GM21526 (cell line): ENCODE measurements around the gene L3HYPDH.
A peak's percentile ranks its signal among the peaks of the same experiment; 100 is the strongest.

Experiments used
- ATAC-seq: cut with Tn5 transposase; IDR thresholded peaks from one replicate; pipeline ENCODE4 v1.9.1; 2021; ENCODE audit warnings: moderate library complexity; ENCODE audit not compliant: unreplicated experiment, low FRiP score

L3HYPDH gene

DNA sequence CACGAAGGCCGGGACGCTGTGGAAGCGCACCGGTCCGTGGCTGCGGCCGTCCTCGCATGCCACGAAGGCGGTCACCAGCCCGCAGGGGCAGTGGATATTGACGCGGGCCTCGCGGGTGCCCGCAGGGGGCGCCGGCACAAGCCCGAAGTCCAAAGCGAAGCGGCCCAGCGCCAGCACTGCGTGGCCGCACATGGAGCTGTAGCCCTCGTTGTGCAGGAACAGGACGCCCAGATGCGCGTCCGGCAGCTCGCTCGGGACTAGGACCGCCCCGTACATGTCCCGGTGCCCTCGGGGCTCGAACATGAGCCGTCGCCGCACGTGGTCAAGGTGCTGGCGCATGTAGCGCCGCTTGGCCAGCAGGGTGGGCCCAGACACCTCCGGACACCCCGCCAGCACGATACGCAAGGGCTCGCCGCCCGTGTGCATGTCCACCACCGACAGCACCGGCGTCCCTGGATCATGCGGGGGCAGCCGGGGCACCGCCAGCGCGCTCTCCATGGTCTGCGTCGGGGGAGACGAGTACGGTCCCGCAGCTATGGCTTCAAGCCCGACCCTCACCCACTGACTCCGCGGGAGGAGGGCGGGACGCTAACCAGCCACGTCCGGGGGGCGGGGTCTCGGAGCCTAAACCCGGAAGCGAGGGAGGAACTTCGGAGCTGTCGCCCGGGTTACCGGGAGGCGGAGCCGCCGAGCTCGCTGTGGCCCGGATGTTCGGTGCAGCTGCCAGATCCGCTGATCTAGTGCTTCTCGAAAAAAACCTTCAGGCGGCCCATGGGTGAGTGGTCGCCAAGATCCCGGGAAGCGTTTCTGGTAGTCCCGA, at the start of gene L3HYPDH, which contains the start of gene JKAMP:
TSS of gene L3HYPDH (minus strand) at position 590 of the 820 bp plus-strand sequence. CDS start at position 498, 92 bp downstream.
TSS of gene JKAMP (plus strand) at position 699 of the 820 bp plus-strand sequence. CDS start at position 772, 73 bp downstream.
- ATAC-seq: peak; percentile 86

DNA sequence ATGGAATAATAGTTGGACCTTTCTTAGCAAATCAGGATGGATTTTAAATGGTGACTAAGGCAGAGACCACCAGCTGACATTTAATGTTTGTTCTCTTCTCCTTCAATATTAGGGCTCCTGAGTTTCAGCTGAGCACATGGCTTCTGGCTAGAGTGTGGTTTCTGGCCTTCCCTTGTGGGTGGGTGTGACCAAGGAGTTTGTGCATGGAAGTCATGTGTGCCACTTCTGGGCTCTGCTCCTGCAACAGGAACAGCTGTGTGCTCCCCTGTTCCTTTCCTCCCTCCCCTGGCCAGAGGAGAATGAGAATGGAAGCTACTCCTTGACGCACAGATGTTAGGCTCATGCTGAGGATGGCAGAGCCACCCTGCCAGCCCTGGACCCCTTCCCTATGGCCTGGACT, 48.2 kb upstream of the L3HYPDH start:
- no peak for ATAC-seq

DNA sequence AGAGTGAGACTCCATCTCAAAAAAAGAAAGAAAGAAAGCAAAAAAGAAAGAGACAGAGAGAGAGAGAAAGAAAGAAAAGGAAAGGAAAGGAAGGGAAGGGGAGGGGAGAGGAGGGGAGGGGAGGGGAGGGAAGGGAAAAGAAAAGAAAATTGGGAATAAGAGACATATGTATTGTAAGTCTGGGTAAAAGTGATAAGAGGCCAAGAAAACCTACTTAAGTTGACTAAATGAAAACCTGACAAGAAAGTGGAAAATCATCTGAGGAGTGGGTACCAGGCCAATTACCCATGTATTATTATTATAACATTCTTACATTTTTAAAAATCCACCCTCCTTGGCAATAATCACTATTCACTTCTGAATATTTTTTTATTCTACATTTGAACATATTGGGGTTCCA, 46.1 kb upstream of the L3HYPDH start:
- no peak for ATAC-seq

DNA sequence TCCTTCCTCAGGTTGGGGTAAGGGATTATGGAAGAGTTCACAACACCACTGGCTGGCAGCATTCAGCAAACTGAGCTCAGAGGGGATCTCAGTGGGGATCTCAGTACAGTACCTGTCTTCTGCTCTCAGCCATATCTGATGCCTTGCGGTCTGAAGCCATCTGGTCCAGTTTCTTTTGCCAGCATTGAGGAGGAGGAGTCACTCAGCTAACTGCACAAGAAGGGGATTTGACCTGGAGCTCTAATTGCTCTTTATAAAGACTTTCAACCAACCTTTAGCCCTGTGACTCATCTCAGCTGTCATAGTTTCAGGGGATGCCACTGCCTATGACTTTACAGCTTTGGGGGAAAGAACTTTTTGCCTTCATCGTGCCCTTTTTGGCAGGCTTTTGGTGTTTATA, 45.0 kb upstream of the L3HYPDH start:
- ATAC-seq: no peak

DNA sequence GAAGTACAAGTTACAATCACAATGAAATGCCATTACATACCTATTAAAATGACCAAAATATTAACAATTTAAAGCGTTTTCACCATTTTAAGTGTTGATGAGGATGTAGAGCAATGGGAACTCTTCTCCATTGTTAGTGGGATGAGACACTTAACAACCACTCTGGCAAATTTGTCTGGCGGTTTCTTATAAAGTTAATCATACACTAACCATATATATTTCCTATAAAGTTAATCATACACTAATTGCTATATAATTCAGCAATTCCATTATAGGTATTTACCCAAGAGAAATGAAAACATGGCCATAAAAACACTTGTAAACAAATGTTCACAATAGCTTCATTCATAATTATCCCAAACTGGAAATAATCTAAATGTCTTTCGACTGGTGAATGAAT, 36.0 kb upstream of the L3HYPDH start:
- no peak for ATAC-seq

DNA sequence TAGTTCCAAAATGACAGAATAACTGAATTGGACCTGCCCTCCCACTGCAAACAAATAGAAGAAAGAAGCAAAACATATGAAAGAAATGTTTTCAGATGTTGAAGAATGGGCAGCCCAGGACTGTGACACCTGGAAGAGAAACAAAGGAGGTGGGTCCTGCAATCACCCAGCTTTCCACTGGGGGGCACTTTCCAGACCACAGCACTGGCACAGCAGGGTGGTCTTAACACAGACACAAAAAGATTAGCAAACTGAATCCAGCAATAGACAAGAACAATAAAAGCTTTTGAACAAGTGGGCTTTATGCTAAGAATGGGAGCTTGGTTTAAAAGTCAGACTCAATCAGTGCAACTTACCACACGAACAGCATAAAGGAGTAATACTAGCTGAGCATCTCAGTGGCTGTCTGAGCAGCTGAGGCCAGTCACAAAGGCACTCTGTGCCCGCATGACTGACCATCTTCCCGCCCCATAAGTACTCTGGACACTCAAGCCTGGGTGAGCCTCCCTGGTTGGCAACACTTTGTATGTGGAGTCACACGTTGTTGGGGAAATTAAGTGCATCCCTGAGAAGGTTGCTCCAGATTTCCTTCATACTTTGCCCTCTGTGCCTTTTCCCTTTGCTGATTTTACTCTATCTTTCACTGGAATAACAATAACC, 27.8 kb upstream of the L3HYPDH start:
- ATAC-seq: no peak

DNA sequence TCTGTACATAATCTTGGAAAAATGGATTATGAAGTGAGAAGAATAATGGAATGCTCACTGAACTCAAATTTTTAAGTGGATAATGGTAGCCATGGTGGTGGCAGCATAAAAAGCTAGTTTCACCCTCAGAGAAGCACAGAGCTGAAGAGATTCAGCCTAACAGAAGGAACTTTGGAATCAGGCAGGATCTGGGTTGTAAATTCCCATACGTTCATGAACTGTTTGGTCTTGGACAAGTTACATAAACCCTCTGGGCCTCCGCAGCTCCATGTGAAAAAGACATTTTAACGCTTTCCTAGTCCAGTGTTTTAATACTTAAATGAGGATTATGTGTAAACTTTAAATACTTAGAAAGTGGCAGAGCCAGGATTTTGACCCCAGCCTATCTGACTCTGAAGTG, 26.8 kb upstream of the L3HYPDH start:
- no peak for ATAC-seq

DNA sequence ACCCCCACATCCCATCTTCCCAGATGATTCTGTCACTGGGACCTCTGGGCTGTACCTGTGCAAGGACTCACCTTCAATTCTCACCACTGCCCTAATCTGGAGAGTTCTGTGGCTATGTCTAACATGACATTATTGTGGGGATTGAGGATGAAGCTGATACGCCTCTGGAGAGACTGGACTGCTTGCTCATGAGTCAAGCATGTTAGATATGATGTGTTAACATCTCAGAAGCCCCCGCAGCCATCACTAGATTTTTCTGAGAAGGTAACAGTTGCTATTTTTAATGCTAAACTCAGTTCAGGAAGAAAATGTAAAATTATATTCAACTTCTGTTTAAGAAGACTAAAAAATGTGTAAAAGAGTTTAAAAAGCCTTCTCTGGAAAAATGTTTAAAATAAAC, 25.8 kb upstream of the L3HYPDH start:
- no peak for ATAC-seq

DNA sequence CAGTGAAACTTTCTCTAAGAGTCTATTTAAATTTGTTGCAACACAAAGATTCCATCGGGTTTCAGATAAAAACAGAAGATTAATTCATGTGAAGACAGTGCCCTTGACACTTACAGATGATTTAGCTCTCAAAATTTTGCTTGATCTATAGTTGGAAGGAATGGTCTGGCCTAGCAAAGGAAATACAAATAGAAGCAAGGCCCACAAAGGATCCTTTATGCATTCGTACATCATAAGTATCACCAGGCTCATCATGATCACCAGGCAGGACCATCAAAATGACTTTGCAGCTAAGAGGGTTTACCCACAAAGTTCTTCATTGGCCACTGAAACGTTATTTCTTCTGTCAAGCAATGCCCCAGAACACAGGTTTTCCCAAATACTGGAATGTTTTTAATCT, 24.9 kb upstream of the L3HYPDH start:
- no peak for ATAC-seq

DNA sequence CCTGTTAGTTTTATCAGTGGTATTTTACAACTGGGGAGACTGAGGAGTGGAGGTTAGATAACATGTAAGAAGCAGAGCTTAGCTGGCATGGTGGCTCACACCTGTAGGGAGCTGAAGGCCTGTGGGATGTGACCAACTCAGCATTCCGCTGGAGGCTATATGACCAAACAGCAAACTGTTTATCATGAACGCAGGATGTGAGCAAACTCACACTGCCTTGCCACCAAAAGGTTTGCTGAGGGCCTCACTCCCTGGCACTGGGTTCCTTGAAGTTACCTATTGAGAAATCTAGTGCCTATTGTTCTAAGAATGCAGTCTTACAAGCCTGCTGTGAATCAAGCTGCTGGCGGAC, 23.5 kb upstream of the L3HYPDH start:
- ATAC-seq: no peak

DNA sequence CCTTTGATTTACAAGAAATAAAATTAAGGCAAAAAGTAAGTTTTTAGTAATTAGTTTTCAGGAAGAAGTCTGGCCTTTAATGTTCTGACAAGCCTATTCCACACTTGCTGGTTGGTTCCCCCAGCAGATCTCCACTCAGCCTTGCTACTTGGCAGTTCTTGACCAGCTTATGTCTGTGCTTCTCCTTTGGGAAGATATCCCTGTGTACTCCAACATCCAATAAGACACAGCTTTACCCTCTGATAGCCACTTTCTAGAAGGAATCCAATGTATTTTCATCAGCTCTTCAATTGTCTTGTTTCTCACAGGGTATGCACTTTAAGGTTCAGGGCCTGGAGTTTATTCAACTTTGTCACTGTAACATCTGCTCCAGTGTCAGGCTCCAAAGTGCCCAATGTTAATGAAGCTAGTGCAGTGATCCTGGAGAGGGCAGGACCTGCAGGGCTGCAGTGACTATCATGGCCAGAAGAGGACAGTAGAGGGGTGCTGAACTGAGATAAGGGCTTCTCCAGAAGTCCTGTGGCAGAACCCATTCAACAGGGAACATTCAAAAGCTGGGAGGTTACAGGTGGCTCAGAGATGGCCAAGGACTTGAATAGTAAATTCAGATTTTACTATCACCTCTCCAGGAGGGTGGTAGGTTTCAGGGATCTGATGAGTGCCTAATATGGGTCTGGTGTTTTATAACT, 23.0 kb upstream of the L3HYPDH start:
- ATAC-seq: peak; percentile 85

DNA sequence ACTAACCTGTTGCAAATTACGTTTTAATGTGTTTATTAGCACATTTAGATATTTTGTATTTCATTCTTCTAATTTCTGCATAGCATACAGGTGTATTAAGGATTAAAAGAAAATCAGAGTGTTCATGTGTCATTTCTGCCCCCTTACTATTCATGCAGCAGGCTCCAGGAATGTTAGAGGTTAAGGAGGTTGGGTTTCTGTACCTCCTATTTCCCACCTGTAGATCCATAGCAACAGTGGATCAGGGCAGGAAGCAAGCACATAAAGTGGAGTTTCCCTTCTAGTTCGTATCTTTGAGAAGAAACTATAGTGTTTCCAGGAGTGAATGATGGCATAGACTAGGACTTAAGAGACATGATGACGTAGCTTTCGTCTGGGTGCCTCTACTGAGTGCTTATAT, 19.0 kb upstream of the L3HYPDH start:
- no peak for ATAC-seq

DNA sequence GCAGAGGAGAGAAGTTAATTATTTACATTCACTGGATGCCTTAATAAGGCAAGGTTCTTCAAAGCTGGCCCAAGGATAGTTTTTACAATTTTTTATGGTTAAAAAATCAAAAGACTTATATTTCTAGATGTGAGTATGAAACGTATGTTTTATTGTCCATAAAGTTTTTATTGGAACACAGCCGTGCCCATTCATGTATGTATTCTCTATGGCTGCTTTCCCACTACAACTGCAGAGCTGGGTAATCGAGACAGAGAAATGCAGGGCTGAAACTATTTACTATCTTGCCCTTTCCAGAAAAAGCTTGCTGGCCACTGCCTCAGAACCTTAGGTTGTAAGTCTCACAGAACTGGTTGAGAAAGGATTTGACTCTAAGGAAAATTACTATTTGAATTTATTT, 16.5 kb upstream of the L3HYPDH start:
- ATAC-seq: no peak

DNA sequence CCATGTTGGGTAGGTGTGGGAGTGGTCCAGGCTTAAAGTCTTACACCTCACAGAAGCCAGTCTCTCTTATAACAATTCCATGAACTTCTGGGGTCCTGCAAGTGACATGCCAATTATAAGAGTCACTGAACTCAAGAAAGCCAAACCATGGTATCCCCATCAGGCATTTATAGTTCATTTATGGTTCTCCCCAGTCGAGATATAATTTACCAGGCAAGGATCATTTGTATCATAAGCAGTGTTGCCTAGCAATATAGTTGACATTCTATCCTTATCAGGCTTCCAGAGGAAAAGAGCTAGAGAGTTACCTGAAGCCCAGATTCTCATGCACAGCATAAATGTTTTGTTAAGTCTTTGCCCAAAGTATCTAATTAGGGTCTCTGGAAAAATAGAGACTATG, 8.2 kb upstream of the L3HYPDH start:
- ATAC-seq: no peak

DNA sequence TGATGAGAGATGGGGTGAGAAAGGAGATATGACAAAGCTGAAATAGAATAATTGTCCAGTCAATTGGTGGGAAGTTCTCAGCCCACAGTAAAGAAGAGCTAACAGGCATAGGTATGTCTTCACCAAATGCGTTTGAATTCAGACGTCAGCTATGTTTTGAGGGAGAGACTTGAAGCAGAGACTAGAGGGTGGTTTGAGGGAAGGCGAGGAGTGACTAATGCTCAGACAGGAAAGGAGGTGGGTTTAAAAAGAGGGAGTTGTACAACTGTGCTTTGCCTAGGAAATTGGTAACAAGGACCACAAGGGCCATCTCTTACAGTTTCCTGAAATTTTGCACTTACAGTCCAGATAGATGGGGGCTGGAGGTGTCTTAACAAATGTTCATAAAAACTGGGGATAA, 6.5 kb upstream of the L3HYPDH start:
- ATAC-seq: no peak

DNA sequence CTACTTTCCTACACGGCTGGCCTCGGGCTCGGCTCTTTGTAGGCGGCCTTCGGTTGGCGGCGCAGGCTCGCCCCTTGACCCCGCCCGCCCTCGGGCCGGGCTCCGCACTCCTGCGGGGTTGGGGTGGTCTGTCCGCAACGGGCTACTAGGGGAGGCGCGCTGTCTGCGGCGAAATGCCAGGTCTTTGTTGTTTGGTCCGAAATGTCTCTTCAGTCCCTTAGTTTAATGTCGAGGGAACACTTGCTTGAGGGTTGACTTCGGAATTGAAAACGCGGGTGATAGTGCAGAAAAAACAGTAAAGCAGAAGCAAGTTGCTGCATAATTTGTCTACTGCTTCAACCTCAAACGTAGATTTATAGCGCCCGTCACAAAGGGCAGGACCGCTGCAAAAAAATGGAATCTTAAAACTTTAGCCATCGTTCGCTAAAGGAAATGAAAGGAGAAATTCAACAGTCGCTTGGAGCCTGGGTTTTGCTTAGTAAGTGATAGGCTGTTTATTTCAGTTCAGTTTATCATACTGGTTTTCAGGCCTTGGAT, 499 bp upstream of the L3HYPDH start:
- ATAC-seq: peak; percentile 48

DNA sequence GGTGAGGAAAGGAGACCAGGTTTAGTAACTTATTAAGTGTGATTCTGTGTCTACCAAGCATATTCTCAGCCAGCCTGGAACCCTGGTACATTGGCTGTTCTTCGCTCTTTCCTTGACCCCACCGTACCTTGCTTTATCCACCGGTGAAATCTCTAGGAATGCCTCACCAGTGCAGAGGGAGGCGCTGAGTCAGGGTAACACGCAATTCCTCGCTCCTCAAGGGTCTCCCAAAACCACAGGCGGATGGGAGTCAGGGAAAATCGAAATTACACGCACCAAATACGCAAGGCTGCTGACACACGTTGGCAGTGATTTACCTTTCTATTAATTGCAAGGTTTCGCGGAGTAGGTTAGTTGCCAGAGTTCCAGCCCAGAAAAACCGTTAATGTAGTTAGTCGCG, 845 bp downstream of the L3HYPDH start:
- no peak for ATAC-seq

DNA sequence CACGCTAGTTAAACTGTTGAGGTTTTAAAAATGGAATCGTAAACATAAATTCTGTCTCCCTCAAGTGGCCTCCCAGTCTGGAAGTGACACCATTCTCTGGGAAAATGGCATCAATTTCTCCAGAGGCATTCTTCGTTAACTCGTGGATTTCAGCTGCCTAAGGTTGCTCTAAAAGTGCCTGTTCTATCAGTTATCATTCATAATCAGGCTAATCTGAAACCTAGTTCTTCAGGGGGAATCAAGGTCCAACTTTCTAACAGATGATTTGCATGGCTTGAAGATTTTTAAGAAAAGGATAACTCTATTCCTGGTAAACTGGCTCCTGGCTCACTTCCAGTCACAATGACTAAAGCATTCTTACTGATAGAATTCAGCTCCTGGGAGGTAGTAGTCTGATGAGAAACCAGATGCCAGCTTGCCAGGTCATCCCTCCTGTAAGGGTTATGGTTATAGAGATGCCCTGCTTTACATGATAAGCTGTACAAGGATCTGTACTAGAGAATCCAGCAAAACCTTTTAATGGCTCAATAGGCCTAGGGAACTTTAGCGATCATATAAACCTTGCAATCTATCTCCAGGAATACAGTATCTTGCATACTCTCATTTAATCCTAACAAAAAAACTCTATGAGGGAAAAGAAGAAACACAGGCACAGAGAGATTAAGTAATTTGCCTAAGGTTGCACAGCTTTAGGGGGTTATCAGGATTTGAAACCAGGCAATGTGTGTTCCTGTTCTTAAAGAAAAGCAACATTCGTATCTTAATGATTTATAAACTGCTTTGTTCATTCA, 1.5 kb downstream of the L3HYPDH start:
- ATAC-seq: no peak

DNA sequence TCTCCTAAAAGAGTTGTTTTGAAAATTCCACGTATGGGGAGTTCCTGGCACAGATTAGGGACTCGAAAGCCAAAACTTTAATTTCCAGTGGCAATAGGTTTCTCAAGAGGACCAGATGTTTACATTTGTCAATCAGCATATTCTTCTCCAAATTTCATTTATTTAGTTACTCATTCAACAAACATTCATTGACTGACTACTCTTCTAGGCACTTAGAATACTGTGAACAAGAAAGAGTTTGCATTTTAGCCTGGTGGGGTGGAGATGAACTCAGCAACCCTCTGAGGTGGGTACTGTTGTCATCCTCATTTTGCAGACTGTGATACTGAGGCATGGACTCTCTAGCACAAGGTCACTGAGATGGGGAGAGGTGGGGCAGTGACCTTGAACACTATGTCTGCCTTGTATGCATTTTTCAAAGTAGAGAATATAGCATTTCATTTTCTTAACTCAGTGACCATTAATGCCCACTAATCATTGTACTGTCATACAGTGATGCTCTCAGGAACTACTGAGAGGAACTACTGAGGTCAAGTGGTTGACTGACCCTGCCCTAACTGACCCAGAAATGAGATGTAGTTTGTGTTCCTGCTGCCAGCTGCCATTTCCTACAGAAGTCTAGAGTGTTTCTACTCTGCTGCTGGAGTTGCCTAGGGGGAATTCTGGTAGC, 2.2 kb downstream of the L3HYPDH start:
- no peak for ATAC-seq

DNA sequence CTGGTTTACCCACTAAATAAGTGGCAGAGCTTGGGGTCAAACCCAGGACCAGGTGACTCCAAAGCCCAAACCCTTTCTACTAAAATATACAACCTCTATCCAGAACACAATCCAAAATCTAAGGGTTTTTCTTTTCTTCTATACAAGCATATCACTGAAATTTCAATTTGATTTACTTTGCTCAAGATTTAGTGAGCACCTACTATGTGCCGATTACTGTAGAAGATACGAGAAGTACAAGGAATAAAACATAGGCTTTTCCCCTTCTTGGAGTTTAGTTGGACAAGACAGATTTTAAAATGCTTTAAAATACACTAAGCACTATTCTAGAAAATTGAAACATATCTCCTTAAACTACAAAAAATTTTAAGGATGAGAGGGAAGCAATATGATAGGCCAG, 2.8 kb downstream of the L3HYPDH start:
- ATAC-seq: no peak
